Esophagus muscularis mucosa (tissue), 4 donors: ENCODE results near the gene FKRP.

Experiments used
- EP300 ChIP-seq: sonication (generic); formaldehyde crosslinking; IDR thresholded peaks from one replicate; pipeline ENCODE4 v1.6.1; 2017; ENCODE audit warnings: antibody characterized with exemption
- POLR2A ChIP-seq: fragments of 450-650 bp; IDR thresholded peaks from one replicate; pipeline ENCODE4 v1.6.1; 2017; ENCODE audit warnings: antibody characterized with exemption, moderate library complexity, mild to moderate bottlenecking, low read depth
- TF ChIP-seq, protein P1 (sequence below), 3 experiments: fragments of 200-600 bp in 2 of 3; fragments of 450-650 bp in 1 of 3; sonication (generic) in 2 of 3; IDR thresholded peaks; one replicate each; pipeline ENCODE4 v1.5.1; 2017 to 2019; ENCODE audit warnings: antibody characterized with exemption in 3 of 3, mild to moderate bottlenecking in 2 of 3, moderate library complexity in 1 of 3

GRCh38 chr19:46733690-46734292, 12.1 kb upstream of the FKRP start:
- TF ChIP-seq POLR2A (no peak), EP300 (no peak)
- TF ChIP-seq, protein P1, sequence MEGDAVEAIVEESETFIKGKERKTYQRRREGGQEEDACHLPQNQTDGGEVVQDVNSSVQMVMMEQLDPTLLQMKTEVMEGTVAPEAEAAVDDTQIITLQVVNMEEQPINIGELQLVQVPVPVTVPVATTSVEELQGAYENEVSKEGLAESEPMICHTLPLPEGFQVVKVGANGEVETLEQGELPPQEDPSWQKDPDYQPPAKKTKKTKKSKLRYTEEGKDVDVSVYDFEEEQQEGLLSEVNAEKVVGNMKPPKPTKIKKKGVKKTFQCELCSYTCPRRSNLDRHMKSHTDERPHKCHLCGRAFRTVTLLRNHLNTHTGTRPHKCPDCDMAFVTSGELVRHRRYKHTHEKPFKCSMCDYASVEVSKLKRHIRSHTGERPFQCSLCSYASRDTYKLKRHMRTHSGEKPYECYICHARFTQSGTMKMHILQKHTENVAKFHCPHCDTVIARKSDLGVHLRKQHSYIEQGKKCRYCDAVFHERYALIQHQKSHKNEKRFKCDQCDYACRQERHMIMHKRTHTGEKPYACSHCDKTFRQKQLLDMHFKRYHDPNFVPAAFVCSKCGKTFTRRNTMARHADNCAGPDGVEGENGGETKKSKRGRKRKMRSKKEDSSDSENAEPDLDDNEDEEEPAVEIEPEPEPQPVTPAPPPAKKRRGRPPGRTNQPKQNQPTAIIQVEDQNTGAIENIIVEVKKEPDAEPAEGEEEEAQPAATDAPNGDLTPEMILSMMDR (IDR thresholded peaks at IDR 0.05) = no peak
